Omental fat pad (tissue), 4 donors: ENCODE results near the gene DNASE2. TPM values are rescaled to one million over a fixed set of nuclear protein-coding genes. Genes with fewer than 3 reads are reported as not detected.

Experiments used
- ATAC-seq: fragments of 150-250 bp; one replicate; pipeline ENCODE4 v1.9.1; 2016; ENCODE audit warnings: mild to moderate bottlenecking, moderate library complexity; ENCODE audit not compliant: low FRiP score
- DNase-seq: peaks from one replicate; pipeline ENCODE4 v3.0.0-alpha.2; 2019; ENCODE audit warnings: low spot score
- CTCF ChIP-seq, 3 donors: fragments of 450-650 bp; IDR thresholded peaks; one replicate each; pipeline ENCODE4 v1.5.1; 2016 to 2017; ENCODE audit warnings: antibody characterized with exemption in 3 of 3, mild to moderate bottlenecking in 3 of 3, moderate library complexity in 2 of 3
- total RNA-seq, 4 donors: library from RNA; depleted of rRNA; stranded (reverse); fragments of >200 nt; gene quantifications; one replicate each; pipeline ENCODE4 v1.1.0, GENCODE V29; 2016

The DNASE2 gene
- total RNA-seq, 4 donors from 2014 or later = 24.6 to 36.9 (median 28.4) TPM

GRCh38 chr19:12875086-12875485 lies 6.2 kb downstream of the DNASE2 start:
- TF ChIP-seq CTCF (IDR thresholded peaks at IDR 0.05) = no peak
- ATAC-seq (no peak), DNase-seq (no peak)

- no peak for DNase-seq
- TF ChIP-seq CTCF (IDR thresholded peaks at IDR 0.05) = no peak
- ATAC-seq = no peak
These were observed 7.1 kb downstream of the DNASE2 start for GRCh38 chr19:12873891-12874745.

- TF ChIP-seq CTCF (IDR thresholded peaks at IDR 0.05) = no peak
- ATAC-seq (peak; percentile 67), DNase-seq (peak; percentile 34)
These were observed 8.0 kb downstream of the DNASE2 start for GRCh38 chr19:12872941-12873890.

- DNase-seq (no peak), ATAC-seq (no peak)
- TF ChIP-seq CTCF (IDR thresholded peaks at IDR 0.05) = no peak
These were observed 9.0 kb downstream of the DNASE2 start for GRCh38 chr19:12872255-12872654.

- TF ChIP-seq CTCF (IDR thresholded peaks at IDR 0.05) = no peak
- DNase-seq (no peak), ATAC-seq (no peak)
These were observed 9.6 kb downstream of the DNASE2 start for GRCh38 chr19:12871681-12872080.

GRCh38 chr19:12868540-12869112 lies 12.6 kb downstream of the DNASE2 start:
- ATAC-seq = no peak

More at GRCh38 chr19:12868540-12869112, 12.6 kb downstream of the DNASE2 start:
- no peak for TF ChIP-seq CTCF (IDR thresholded peaks at IDR 0.05)
- no peak for DNase-seq
